NCI-H187 treated with DMSO at 0.1 percent for 48 hours (cell line): Measurements from ENCODE around the gene NLGN4Y.

Experiments used
- DNase-seq: peaks from one replicate; lab custom pipeline; 2025; lab: John Stamatoyannopoulos, UW

The NLGN4Y gene

DNA sequence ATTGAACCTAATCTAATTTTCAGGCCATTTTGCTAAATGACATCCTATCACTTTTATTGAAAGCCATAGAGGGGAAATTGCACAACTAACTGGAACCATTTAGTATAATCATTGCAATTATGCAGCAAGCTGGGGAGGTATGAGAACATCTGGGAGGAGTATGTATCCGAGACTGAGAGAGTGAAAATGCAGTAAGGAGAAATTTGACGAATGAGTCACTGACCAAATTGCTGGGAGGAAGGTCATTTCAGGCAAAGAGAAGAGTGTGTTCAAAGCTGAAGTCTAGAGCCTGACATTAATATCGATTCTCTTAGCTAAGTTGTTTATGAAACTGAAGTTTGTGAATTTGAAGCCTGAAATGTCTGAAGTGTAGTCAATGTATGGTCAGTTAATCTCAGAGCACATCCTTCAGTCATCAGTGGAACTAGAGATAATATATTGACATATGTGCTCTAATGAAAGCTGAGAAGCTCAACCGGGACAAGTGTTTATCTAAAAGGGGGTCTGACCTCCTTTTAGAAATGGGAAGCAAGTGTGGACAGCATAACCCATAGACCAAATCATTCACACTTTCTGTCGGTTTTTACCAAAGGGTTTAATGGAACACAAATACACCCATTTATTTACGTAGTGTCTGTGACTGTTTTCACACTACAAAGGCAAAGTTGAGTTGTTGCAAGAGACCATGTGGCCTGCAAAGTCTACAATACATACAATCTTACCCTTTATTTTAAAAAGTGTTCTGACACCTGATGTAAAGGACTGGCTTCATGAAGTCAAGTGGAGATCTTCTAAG, 120.0 kb downstream of the NLGN4Y start:
- no peak for DNase-seq

DNA sequence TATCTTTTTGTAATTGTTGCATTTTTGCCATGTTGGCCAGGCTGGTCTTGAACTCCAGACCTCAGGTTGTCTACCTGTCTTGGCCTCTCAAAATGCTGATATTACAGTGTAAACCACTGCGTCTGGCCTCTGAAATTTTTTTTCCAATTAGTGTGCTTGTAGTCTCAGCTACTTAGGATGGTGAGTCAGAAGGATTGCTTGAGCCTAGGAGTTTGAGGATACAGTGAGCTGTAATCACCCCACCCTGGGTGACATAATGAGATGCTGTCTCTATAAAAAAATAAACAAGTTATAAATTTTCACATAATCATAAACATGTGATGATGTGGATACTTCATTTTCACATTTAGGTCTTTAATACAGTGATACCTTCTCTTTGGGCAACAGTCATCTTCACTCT, 154.9 kb downstream of the NLGN4Y start:
- no peak for DNase-seq

DNA sequence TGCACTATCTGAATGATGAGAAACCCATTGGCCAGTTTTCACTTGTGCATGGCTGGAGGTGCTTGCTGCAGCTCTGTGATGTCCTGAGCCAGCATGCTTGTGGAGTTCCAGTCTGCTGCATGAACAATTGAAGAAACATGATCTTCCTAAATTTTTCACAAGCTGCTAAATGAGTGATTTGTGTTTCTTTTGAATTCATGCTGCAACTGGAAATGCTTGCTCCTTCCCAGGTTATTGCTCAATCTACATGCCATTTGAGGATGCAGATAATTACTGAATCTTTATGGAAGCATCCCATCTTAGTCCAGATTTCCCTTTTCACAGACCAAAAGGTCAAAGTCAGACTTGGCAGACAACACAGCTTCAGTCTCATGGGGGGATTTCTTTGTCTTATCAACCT, 170.2 kb downstream of the NLGN4Y start:
- DNase-seq = no peak

DNA sequence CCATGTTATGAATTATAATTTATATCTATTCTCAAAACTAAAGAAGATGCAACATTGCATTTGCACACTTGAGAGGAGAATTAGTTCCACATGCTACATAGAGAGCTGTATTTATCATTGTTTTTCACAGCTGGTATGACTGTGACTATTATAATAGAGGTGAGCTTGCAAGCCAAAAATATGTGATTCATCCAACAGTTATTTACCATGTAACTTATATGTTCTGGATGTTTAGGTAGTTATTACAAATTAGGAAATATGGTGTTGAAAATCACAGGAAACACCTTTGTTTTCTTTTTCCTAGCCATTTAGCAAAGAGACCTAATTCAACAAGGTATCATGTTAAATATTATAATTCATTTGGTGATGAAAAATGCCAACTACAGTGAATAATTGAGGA, 183.8 kb downstream of the NLGN4Y start:
- DNase-seq = no peak

DNA sequence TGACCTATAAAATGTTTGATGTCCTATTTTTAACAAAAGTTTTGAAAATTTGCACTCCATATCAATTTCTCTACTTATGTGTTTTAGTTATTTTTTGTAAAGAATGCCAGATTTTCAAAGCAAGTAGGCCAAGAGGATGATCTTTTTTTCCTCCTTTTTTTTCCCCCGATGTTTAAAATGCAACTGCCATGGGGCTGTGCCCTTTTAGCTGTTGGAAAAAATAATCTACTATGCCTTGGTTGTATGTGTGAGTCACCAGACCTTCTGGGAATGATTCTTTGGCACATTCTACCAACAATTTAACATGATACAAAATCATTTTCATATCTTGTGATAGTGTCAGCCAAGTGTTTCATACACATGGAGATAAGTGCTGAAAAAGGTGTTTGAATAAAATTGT, 217.3 kb downstream of the NLGN4Y start:
- no peak for DNase-seq

DNA sequence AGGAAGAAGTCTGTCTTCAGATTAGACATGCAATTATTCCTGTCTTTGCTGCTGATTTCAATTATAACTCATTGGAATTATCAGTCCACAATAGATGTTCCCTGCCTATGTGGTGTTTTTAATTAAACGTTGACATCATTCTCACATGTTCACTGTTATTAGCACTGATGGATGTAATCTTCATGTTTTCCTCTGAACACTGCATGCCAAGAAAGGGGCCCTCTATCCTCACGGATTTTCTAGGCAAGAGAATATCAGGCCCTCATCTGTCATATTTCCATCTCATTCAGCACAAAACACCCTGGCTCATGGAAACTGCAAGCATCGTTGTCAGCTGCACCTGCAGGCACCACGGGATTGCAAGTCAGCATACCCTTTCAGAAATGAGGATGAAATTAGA, 224.0 kb downstream of the NLGN4Y start:
- no peak for DNase-seq

DNA sequence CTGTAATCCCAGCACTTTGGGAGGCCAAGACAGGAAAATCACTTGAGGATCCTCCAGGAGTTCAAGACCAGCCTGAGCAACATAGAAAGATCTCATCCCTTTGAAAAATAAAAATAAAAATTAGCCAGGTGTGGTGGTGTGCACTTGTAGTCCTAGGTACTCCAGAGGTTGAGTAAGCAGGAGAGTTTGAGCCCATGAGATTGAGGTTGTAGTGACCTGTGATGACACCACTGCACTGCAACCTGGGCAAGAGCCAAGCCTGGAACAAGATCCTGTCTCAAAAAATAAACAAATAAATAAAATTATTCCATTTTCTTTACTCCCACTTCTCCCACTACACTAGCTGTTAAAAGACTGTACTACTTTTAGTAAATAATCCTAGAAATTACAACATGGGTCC, 231.2 kb downstream of the NLGN4Y start:
- DNase-seq = no peak

DNA sequence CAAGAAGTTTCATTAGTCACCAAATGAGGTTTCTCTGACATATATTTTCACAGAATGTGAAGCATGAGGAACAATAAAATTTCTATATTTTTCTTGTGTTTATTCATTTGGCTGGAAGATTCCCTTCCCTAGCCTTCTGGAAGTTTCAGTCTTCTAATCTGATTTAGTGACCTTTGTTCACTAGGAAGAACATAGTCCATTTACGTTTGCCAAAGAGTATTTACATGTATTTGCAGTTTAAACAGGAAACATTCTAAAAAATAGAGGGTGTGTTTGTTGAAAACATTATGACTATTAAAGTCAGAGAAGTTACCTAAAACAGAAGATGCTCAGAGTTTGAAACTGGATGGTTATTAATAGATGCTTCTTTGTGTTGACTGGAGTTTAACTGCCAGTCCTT, 238.6 kb downstream of the NLGN4Y start:
- no peak for DNase-seq

DNA sequence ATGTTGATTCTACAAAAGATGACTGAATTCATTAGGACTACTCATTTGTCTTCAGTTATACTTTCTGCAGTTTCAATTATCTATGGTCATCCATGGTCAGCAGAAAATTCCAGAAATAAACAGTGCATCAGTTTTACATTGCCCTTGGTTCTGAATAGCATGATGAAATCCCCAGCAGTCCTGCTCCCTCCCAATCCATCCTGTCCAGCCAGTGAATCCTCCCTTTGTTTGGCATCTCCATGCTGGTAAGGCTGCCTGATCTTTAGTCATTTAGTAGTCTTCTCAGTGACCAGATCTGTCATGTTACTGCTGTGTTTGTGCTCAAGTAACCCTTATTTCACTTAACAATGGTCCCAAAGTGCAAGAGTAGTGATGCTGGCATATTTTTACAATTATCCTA, 239.3 kb downstream of the NLGN4Y start:
- no peak for DNase-seq

DNA sequence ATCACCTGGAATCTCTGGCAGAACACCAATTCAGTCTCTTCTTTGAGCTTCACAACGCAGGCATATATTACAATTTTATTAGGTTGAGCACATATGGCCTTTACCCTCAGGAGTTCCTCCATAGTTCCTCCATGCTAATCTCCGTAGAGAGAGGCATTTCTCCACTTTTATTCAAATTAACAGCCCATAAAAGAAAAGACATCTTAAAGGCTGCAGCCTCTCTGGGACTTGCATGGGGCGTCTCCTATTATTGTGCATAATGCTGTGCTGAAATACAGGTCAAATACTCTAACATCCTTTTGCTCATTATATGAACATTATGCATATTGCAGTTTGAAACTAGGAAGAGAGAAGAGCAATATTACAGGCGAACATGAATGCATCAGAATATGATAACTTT, 253.9 kb downstream of the NLGN4Y start:
- DNase-seq = no peak

DNA sequence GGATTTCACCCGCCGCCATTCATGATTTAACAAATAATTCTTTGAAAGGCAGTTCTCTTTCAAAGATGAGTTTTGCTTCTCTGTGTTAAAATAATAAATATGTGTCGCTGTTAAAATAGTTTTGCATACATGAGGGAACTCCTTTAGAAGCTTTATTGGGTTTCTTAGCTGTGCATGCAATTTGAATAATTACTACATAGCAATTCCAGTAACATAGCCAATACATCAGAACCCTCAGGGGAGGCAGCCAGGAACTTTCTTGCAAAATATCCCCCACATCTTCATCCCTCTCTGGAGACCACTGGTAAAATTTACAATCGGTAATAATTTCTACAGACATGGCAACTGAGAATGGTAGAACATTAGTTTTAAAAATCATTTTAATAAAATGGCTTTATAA, 268.8 kb downstream of the NLGN4Y start:
- DNase-seq = no peak

DNA sequence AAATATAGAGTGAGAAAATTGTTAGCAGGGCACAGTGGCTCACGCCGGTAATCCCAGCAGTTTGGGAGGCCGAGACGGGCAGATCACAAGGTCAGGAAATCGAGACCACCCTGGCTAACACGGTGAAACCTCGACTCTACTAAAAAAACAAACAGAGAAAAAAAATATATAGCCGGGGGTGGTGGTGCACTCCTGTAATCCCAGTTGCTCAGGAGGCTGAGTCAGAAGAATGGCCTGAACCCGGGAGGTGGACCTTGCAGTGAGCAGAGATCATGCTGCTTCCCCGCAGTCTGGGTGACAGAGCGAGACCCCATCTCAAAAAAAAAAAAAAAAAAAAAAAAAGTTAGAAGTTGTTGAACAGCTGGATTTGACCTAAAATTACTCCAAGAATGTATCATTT, 269.3 kb downstream of the NLGN4Y start:
- no peak for DNase-seq

DNA sequence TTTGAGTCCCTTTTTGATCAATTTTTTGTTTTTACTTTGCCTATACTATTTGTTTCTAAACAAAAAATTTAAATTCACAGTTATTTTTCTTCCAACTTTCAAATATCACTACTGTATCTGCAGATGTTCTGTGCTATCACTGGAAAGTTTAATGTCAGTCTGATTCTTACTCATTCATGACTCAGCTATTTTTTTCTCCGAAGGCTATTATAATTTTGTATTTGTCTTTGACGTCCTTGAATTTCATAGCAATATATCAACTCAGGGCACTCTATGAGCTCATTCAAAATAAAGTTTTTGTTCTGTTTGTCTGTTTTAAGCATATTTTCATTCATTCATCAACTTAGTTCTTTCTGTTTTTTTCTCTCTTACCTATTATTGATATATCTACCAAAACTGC, 273.7 kb downstream of the NLGN4Y start:
- DNase-seq = no peak

DNA sequence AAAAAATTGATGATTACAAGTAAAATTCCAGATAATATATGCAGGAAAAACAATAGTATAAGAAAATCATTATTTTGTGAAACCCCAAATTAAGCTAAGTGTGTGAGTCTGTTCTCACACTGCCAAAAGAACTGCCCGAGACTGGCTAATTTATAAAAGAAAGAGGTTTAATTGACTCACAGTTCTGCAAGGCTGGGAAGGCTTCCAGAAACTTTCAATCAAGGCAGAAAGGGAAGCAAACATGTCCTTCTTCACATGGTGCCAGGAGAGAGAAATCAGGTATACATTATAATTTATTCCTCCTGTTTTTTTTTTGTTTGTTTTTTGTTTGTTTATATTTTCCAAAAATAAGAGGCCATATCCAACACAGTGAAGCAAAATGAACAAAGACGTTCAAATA, 276.8 kb downstream of the NLGN4Y start:
- DNase-seq = no peak

DNA sequence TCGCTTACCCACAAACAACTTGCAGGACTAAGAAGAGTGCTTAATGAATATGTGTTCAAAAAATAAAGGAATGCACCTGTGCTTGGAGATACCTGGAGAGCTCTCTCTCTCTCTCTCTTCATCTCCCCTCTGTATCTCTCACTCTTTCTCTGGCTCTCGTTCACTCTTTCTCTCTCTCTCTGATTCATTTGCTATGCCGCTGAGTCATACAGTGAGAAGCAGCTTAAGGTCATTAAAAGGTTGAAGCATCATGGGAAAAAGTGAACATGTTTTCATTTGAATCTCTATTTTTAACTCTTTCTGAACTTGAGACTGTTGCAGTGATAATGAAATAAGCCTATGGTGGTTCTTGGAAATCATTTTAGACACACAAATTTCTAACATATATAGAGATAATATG, 277.8 kb downstream of the NLGN4Y start:
- no peak for DNase-seq

DNA sequence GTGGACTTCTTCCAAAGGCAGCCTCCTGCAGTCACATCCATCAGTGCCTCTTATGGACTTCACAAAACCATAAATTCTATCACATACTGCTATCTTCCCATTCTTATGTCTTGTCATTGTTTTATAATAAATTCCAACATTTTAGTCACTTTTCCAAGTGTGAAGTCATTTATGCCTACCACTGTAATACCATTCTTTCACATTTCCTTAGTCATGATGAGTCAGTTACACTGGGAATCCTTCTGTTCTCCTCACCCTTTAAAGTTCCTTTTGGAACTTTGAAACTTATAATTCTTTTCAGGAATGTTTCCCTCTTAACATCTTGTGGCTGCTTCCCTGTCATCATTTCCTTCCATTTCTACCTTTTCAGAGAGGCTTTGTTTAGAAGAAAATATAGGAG, 279.7 kb downstream of the NLGN4Y start:
- DNase-seq = no peak

DNA sequence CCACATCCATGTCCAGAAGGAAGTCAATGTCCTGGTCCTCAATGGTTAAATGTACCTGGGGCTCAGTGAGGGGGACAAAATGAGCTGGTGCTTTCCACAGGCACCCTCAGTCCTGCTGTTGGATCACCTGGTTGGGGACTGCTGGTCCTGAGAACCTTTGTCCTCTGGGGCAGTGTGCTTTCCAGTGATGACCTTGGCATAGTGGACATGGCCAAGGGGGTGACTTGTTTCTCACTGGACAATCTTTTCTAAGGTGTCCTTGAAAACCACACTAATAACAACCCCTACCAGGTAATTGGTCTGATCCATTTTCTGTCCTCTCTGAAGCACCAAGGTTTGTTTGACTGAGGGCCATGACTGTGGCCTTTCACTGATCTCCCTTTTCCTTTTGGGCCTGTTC, 294.1 kb downstream of the NLGN4Y start:
- no peak for DNase-seq

DNA sequence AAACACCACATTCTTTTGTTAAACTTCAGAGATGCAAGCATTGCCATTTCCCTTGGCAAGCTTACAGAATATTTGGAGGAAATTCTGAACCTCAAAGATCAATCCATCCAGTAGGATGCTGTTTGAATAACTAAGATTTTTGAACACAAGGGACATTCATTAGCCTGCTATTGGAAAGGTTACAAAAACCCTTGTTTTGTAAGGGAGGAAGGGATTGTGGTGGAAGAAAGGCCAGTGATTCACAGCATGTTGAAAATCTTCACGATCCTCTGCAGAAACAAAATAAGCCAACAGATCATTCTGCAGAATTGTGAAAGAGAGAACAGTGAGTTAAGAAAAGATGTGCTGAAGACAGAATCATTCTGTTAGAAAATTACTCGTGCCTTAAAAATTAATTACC, 297.9 kb downstream of the NLGN4Y start:
- no peak for DNase-seq

DNA sequence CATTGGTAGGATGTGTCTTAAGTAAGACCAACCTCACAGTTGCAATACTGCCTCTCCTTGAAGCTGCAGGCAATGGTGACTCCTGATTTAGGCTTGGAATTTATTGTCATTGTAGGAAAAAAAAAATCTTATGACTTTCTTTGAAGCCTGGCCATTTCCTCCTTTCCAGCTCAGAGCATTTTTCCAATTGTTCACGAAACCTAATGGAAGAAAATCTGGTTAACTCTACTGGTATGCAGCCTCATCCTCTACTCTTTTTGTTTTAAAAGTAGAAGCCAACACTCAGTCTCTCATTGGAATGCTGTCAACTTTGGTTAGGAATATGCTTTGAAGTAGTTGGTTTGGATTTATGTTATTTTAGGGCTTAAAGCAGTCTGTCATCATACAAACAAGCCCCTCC, 298.6 kb downstream of the NLGN4Y start:
- DNase-seq = no peak

DNA sequence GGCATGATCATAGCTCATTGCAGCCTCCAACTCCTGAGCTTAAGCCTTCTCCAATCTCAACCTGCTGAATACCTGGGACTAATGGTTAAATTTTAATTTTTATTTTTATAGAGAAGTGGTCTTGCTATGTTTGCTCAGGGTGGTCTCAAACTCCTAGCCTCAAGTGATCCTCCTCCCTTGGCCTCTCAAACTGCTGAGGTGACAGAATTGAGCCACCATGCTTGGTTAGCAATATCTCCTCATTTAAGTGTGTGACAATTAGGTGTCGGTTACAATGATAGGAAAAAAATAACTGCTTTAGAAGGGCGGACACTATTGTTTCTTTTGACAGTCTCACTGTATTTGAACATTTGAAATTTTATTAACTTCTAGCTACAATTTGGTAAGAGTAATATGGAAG, 300.3 kb downstream of the NLGN4Y start:
- DNase-seq = no peak

DNA sequence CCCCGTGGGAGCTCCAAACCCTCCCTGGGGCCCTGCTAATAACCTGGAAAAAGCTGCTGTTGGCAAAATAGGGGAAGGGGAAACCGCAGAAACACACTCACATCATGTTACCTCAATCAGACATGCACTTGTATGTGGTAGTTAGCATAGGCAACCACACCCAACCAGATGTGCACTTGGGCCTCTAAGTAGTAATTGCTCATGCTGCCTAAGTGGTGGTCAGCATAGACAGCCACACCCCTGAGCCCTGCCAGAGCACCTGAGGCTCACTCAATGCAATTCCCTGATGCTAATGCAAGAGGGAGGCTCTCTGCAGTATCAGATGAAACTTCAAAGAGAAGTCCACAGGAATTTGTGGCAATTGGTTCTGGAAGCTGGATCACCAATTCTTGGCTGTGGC, 301.4 kb downstream of the NLGN4Y start:
- DNase-seq = no peak

DNA sequence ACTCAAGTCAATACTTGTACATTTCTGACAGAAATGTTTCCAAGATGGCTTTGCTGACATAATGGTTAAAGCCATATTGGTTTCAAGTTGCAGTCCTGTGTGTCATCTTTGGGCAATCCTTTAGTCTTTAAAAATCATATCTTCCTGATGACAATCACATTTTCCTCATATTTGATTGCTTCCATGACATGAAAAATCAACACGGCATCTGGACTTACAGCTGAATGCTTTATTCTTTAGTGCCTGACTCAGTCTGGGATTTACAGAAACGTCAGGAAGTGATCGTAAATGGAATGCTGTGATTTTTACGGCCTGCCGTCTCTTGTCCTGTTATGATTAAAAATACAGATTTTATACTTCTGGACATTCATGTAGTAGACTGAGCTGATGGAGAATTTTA, 304.2 kb downstream of the NLGN4Y start:
- no peak for DNase-seq

DNA sequence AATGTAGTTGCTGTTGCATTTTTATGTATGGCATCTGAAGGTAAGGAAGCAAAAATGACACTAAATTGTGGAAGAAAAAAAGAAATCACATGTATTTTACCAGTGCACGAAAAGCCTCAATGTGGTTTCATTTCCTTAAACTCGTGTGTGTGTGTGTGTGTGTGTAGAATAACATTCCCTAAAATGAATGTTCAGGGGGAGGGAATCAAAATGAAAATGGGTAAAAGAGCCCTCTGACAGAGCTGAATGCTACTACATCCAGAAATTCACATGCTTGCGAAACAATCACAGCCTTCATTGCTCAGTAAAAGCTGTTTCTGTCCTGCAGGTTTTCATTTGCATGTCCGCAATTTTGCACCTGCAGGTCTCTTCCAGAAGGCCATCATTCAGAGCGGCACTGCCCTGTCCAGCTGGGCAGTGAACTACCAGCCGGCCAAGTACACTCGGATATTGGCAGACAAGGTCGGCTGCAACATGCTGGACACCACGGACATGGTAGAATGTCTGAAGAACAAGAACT, 305.1 kb downstream of the NLGN4Y start:
- DNase-seq = no peak
